Epidermal melanocyte (primary cell): Measurements from ENCODE around the gene TENM4.

Experiments used
- DNase-seq: peaks from one replicate; pipeline ENCODE4 v3.0.0; 2011; ENCODE audit warnings: low spot score; ENCODE audit not compliant: insufficient read length

TENM4 gene

DNA sequence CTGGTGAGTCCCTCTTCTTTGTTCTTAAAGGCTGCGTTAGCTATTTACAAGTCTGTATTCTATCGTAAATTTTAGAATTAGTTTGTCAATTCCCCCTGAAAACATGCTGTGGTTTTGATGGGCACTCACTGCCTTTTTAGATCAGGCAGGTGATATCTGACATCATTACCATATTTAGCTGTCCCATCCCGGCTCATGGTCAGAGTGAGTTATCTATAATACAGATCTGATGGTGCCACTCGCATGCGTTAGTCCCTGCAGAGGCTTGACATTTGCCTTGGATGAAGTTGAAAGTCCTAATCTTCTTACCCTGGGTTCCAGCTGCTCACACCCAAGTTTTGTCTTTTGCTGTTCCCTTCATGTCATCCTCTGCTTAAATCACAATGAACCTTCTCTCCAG lies 715.6 kb downstream of the TENM4 start:
- DNase-seq: no peak

DNA sequence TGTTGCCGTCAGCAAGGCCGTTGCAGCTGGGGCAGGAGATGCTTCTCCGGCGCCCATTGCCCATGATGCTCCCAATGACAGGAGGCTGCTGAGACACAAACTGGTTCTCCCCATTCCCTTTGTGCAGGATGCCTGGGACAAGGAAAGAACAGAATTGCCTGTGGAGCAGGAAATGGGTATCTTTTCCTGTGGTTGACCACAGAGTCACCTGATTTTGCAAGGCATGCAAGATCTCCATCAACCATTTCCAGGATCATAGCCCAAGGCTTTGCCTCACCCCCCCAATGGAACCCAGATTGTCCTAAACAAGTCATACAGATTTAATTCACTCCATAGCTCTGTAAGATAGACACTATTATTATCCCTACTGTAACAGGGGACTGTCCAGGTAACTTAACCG lies 718.0 kb downstream of the TENM4 start:
- no peak for DNase-seq

DNA sequence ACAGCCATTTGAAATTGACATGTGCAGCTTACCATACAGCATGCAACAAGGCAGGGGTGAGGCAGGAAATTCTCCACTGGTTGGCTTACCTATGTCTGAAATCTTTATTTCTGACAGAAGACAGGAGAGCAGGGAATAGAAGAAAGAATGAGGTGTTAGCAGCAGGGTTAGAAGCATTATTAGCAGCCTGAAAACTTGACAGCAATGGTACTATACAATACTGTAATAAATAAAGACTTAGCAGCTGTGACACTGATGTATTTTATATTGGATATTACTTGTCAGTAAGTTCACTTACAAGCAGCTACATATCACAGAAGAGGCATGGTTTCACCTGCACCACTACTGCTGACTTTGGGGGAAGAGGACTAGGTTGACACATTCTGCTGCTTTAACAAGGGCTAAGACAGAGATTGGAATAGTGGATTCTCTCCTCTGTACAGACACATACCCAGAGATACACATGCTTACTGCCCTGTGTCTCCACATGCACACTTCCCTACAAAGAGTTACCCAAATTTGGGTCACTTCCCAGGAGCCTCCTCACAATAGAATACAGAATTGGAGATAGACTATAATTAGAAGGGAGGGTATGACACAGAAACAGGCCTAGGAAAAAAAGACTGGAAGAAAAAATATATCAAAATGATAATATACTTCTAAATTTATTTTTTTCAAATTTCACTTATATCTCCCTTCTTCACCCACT lies 720.4 kb downstream of the TENM4 start:
- no peak for DNase-seq

- DNase-seq: no peak
Observed at GRCh38 chr11:78717041-78717440, 723.8 kb downstream of the TENM4 start.

DNA sequence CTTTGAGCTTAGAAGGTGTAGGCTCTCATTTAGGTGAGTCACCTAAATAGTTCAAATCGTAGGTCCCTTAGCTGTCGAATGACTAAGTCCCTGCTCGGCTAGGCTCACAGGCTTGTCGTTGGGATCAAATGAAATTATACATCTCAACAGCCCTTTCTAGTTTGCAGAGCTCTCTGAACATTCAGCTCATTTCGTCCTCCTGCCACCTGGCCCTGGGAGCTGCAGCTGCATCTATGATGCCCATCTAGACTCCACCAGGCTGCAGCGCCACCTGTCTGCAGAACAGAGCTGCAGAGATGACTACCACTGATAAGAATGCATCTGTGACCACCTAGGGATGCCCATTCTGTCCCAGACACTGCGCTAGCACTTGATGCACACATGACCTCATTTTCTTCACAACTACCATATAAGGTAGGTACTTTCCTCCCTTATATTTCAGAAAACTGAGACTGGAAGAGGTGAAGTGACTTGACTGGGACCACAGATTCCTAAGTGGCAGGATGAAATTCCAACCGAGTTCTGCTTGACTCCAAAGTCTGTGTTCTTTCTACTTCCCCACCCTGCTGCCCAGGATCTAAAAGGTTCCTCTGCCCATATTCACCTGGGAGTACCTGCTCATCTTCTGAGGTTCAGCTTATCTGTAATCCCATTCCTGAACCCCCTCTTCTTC lies 725.1 kb downstream of the TENM4 start:
- no peak for DNase-seq

DNA sequence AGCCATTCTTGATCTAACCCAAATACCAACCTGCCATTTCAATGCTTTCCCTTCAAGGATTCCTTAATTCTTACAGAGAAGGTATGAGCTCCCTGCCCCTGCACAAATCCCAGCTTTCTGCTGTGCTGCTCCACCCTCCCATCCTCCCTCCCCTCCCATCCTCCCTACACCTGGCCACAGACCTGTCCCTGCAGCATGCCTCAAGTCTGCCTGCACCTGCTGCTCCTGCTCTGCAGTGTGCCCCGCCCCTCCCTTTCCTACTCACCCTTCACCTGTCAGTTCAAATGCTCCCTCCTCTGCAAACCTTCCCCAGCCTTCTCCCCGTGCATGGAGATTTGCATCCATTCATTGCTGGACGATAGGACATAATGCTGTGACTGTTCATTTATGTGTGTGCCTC lies 726.3 kb downstream of the TENM4 start:
- DNase-seq: no peak

DNA sequence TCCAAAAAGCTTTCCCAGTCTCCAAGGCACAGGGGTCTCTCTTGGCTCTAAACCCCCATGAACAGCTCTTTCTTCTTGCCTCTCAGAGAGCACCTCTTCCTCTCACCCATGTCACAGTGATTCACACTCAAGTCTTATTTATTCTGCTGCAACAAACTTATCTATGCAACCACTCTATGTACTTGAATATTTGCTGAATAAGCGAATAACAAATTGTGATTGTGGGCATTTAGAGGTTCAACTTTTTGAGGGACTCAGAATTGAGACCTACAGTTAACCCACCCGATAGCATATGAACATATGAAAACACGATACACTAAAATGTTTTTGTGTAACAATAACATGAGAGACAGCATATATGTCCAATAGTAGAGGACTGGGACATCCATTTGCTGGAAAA lies 729.1 kb downstream of the TENM4 start:
- DNase-seq: no peak

- DNase-seq: no peak
Observed at GRCh38 chr11:78710417-78710816, 730.4 kb downstream of the TENM4 start.

GRCh38 chr11:78708388-78708787 lies 732.4 kb downstream of the TENM4 start:
- no peak for DNase-seq

GRCh38 chr11:78706551-78706950 lies 734.3 kb downstream of the TENM4 start:
- no peak for DNase-seq

DNA sequence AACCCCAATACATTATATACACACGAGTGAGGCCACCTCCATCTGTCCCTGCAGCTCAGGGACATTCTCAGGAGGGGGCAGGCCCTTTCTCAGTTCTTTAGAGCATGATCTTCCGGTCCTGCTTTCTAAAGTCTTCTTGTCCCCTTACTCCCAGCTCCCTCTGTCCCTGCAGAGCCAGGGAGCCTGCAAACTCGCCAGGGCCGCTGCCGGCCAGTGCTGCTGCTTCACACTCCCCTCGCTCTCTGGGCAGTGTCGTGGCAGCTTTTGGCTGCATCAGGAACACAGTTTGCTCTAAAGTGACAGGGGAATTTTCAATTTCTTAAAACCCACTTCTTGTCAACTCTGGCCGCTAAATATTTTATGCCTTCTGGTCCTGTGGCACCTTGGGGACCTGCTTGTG lies 736.0 kb downstream of the TENM4 start:
- DNase-seq: no peak

DNA sequence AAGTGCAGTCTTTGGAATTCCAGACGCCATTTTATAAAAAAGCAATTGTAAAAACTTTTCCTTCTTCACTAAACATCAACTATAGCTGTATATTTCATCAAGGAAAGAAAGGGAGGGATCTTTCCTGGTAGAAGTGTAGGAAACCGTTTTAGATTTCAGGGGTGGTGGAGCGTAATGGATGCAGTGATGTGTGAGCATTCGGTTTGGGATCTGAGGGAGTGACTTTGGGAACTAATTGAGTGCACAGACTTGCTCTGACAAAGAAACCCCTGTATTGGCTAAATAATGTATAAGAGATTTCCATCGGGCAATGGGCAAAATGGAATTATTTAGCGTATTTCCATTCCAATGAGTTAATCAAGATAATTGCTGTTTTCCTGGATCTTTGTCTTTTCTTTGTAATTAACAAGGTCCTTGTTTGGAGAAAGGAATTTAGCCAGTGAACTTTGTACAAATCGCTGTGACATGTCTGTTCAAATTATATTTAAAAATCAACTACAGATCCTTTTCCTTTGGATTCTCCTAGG lies 741.2 kb downstream of the TENM4 start:
- DNase-seq: no peak

- no peak for DNase-seq
Observed at GRCh38 chr11:78698612-78699011, 742.2 kb downstream of the TENM4 start.

GRCh38 chr11:78696177-78696576 lies 744.7 kb downstream of the TENM4 start:
- DNase-seq: no peak

- no peak for DNase-seq
Observed at GRCh38 chr11:78694152-78694551, 746.7 kb downstream of the TENM4 start.

DNA sequence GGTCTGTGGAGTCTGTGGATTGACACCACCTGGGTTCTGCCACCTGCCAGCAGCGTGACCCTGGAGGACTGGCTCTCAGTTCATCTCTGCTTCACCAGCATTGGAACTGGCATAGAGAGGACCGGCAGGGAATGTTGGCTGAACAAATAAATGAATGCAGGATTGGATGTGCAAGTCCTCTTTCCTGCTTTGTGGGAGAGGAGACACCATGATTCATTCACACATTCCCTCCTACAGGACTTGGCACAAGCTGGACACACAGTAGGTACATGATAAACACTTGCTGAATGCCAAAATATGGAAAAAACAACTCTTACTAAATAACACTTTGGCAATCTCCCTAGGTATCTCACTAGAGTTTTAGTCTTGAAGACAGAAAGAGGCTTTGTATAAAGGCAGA lies 749.6 kb downstream of the TENM4 start:
- no peak for DNase-seq

GRCh38 chr11:78690352-78690987 lies 750.4 kb downstream of the TENM4 start:
- no peak for DNase-seq

DNA sequence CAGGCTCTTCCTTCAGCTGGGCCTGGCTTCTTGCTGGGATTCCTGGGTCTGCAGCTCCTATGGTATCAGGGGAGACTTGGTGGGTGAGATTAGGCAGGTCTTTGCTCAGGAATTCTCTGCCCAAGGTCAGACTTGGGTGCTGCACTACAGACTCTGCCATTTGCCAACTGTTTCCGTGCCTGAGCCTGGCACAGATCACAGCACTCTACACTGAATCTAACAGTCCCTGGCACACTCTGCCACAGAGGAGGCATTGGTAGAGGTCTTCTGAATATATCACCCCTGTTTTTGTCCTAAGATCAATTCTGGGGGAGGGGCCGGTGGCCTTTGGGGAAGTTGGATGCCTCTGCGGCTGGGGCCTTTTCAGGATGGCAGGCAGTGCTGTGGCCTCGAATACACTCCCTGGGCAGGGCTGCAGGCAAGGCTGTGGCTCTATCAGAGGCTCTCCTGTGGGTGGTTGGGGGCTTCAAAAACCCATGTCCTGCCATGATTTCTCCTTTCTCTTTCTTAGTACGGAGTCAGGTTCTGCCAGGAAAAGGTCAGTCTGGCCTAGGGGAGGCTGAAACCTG lies 751.2 kb downstream of the TENM4 start:
- DNase-seq: no peak

GRCh38 chr11:78689101-78689500 lies 751.7 kb downstream of the TENM4 start:
- DNase-seq: no peak

- DNase-seq: no peak
Observed at GRCh38 chr11:78688460-78688859, 752.4 kb downstream of the TENM4 start.

DNA sequence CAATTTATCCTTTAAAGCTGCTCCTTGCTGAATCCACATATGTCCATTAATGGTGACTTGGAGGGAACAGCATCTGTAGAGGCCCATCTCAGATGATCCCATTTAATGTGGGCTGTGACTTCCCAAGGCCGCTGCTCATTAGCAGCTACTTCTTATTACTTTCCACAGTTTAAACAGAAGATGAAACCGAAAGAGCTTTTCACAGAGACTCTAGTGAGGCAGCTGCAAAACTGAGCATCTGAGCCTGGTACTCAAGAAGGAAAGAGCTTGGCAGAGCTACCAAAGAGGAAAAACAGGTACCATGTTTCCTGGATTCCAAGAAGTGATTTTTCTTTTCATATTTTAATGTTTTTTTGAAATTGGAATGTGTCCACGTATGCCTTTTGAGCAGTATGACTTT lies 755.7 kb downstream of the TENM4 start:
- DNase-seq: no peak

DNA sequence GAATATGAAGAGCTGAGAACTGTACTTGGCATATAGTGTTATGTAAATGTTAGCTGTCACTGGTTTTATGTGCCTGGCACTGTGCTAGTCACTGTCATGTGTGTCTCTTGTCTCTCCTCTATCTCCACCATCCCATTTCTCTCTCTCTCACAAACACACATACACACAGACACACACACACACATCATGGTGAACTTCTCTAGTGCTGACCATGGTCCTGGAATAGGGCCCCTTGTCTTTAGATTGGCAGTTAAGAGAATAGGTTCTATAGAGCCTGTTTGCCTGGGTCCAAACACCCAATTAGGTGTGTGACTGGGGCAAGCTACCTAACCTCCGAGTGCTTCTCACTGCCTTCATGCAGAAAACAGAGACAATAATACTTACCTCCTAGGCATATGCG lies 756.5 kb downstream of the TENM4 start:
- no peak for DNase-seq
